ENCODE results near the gene CMPK2.
A peak's percentile ranks its signal among the peaks of the same experiment; 100 is the strongest.
"Not testable (repeated sequence)": the region's sequence is repeated elsewhere in the genome, so short reads cannot be mapped to it uniquely, and the experiment has no call there.

Gene CMPK2, protein sequence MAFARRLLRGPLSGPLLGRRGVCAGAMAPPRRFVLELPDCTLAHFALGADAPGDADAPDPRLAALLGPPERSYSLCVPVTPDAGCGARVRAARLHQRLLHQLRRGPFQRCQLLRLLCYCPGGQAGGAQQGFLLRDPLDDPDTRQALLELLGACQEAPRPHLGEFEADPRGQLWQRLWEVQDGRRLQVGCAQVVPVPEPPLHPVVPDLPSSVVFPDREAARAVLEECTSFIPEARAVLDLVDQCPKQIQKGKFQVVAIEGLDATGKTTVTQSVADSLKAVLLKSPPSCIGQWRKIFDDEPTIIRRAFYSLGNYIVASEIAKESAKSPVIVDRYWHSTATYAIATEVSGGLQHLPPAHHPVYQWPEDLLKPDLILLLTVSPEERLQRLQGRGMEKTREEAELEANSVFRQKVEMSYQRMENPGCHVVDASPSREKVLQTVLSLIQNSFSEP
- total RNA-seq: 7.2 to 10.0 reads per million in 2 donors

- peak; percentile 48 to 90 (median 67) for DNase-seq
Observed at GRCh38 chr2:6865346-6866274, at the start of gene CMPK2. Gene CMPK2, minus strand, starts transcription at chr2:6865907. Its CDS starts 211 bp downstream, at chr2:6865696.

DNA sequence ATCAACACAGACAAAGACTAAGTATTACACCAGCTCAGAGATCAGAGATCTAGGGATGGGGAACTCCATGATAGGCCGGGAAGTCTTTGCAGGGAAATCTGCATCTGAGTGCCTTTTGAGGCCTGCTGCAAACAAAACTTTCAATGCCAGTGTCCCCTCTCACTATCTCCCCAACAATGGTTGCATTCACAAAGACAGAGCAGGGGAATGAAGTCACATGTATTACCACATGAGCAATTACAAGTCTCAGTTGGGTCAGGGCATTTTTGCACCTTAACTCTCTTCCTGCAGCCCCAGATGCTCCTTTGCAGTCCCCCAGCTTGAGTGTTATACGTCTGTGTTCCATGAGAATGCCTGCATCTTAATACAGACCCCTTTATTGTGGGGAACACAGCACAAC, 49.7 kb upstream of the CMPK2 start:
- no peak for DNase-seq

DNA sequence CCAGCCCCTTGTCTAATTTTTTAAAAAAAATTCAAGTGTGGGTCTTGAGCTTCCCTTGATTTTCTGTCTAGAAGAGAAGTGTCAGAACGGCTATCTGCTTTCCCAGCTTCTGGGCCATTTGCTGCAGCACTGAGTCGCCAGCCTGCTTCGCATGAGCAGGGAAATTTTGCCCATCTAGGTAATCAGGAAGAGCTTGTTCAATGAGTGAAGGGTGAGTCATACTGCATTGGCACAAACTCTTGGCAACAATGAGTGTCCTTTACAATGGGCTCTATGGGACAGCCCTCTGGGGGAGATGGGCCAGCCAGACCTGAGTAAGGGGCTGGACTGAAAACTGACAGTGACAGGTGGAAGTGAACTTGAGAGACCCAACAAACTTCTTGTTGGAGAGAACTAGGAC, 49.1 kb upstream of the CMPK2 start:
- no peak for DNase-seq

GRCh38 chr2:6913415-6914157, 47.9 kb upstream of the CMPK2 start:
- DNase-seq: peak in 3 of 5 experiments; percentile 7 to 80 (median 29)

- no peak for DNase-seq
Observed at GRCh38 chr2:6911721-6912120, 46.0 kb upstream of the CMPK2 start.

DNA sequence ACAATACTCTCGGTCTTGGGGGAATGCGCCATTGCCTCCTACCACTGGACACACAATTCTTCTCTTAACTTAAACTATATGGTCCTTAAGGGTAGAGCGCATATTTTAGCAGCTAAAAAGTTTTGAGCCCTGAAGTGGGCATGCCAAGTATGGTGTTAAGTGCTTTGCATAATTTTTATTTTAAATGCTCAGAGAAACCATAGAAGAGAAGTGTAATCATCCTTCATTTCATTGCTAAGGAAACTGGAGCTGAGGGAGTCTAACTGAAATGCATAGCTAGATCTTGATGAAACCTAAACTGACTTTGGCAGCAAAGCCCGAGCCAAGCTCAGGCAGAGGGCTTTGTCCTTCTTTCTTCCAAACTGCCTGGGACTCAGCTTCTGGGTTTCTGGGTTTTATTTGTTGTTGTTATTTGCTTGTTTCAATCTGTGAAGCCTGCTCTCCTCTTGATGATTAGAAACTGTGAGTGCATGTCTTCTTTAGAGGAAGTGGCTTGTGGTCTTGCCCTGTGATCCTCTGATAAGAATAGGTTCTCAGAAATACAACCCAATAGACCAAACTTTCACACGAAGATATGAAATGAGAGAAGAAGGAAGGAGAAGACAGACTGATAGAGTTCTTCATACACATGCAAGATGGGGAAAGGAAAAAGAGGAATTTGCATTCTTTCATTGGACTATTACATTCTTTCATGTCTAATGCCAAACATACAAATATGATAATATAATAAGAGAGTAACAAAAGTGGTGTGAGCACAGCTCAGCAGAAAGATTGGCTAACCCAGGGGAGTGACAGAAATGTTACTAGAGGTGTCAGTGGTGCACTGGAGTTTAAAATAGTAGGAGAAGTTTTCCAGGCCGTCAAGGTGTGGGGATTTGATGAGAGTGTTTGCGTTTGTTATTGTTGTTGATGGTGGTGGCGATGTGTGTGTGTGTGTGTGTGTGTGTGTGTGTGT, 44.0 kb upstream of the CMPK2 start:
- DNase-seq: peak in 3 of 5 experiments; percentile 19 to 96 (median 67)

DNA sequence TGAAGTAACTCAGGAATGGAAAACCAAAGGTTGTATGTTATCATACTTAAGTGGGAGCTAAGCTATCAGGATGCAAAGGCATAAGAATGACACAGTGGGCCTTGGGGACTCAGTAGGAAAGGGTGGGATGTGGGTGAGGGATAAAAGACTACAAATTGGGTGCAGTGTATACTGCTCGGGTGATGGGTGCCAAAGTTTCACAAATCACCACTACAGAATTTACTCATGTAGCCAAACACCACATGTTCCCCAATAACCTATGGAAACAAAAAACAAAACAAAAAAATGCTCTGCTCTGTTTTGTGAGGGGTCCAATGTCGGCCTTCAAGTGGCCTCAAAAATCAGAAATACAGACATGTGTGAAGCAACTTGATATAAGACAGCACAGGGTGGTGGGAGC, 42.6 kb upstream of the CMPK2 start:
- peak in 1 of 5 experiments; percentile 64 for DNase-seq

GRCh38 chr2:6906165-6906741, 40.5 kb upstream of the CMPK2 start:
- peak in 1 of 5 experiments; percentile 64 for DNase-seq

- DNase-seq: no peak
Observed at GRCh38 chr2:6905668-6906067, 40.0 kb upstream of the CMPK2 start.

- not testable (repeated sequence) for DNase-seq
Observed at GRCh38 chr2:6902581-6902980, 36.9 kb upstream of the CMPK2 start.

- DNase-seq: peak in 1 of 5 experiments; percentile 42
Observed at GRCh38 chr2:6896930-6897759, 31.4 kb upstream of the CMPK2 start.

- no peak for DNase-seq
Observed at GRCh38 chr2:6893876-6894482, 28.3 kb upstream of the CMPK2 start.

- DNase-seq: no peak
Observed at GRCh38 chr2:6888724-6889123, 23.0 kb upstream of the CMPK2 start.

DNA sequence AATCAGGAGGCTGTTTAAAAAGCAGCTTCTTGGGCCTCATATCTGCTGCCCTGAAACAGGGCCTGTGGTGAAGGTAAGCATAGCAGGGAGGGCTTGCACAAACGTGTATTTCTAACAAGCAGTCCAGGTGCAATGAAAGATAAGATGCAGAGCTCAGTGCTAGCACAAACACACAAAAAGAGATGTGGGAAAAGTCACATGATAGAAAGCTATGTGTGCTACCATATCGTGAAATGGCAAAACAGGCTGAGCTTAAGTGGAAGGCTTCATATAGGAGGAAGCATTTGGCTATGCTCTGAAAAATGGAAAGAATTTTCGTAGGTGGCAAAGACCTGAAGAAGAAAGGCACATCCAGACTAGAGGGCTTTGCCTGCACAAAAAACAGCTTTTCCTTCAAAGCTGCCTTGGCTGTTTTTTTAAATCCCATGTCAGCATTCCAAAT, 22.1 kb upstream of the CMPK2 start:
- no peak for DNase-seq

- no peak for DNase-seq
Observed at GRCh38 chr2:6885968-6886367, 20.3 kb upstream of the CMPK2 start.

- DNase-seq: no peak
Observed at GRCh38 chr2:6885551-6885950, 19.8 kb upstream of the CMPK2 start.

GRCh38 chr2:6883448-6884122, 17.9 kb upstream of the CMPK2 start:
- DNase-seq: no peak

DNA sequence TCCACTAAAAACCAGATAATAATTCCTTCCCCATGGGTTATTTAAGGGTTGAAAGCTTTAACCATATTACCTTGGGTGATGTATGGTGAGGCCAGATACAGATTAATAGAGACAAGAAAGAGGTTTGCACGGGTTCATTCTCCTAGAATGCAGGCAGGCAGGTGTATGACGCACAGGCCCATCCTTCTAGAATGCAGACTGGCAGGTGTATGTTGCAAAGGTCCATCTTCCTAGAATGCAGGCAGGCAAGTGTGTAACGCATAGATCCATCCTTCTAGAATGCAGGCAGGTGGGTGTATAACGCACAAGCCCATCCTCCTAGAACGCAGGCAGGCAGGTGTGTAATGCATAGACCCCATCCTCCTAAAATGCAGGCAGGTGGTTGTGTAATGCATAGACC, 15.8 kb upstream of the CMPK2 start:
- no peak for DNase-seq

- DNase-seq: no peak
Observed at GRCh38 chr2:6881046-6881445, 15.3 kb upstream of the CMPK2 start.
